ENCODE data around the gene PROM2.
"Not testable (repeated sequence)": the region's sequence is repeated elsewhere in the genome, so short reads cannot be mapped to it uniquely, and the experiment has no call there.

The PROM2 gene

GRCh38 chr2:95269036-95269680 lies 5.1 kb upstream of the PROM2 start:
- no peak for DNase-seq (ENCODE audit: low spot score)

GRCh38 chr2:95269745-95270144 lies 4.5 kb upstream of the PROM2 start:
- not testable (repeated sequence) for DNase-seq (ENCODE audit: low spot score)

GRCh38 chr2:95270541-95271081 lies 3.6 kb upstream of the PROM2 start:
- DNase-seq (ENCODE audit: low spot score): no peak

- no peak for DNase-seq (ENCODE audit: low spot score)
Observed at GRCh38 chr2:95271381-95271971, 2.8 kb upstream of the PROM2 start.

GRCh38 chr2:95272299-95272751 lies 1.9 kb upstream of the PROM2 start:
- DNase-seq (ENCODE audit: low spot score): no peak

- no peak for DNase-seq (ENCODE audit: low spot score)
Observed at GRCh38 chr2:95272781-95273180, 1.5 kb upstream of the PROM2 start.

- no peak for DNase-seq (ENCODE audit: low spot score)
Observed at GRCh38 chr2:95273566-95274290, 521 bp upstream of the PROM2 start.

GRCh38 chr2:95275151-95275515 lies 884 bp downstream of the PROM2 start:
- no peak for DNase-seq (ENCODE audit: low spot score)

- no peak for DNase-seq (ENCODE audit: low spot score)
Observed at GRCh38 chr2:95275601-95276243, 1.5 kb downstream of the PROM2 start.

- DNase-seq (ENCODE audit: low spot score): no peak
Observed at GRCh38 chr2:95276244-95276887, 2.1 kb downstream of the PROM2 start.

GRCh38 chr2:95276888-95277245 lies 2.6 kb downstream of the PROM2 start:
- DNase-seq (ENCODE audit: low spot score): no peak

GRCh38 chr2:95277246-95277906 lies 3.1 kb downstream of the PROM2 start:
- DNase-seq (ENCODE audit: low spot score): no peak

- peak; percentile 84 for DNase-seq (ENCODE audit: low spot score)
Observed at GRCh38 chr2:95278051-95278471, 3.8 kb downstream of the PROM2 start.

- DNase-seq (ENCODE audit: low spot score): no peak
Observed at GRCh38 chr2:95278637-95279225, 4.5 kb downstream of the PROM2 start.

- no peak for DNase-seq (ENCODE audit: low spot score)
Observed at GRCh38 chr2:95279435-95280035, 5.3 kb downstream of the PROM2 start.

- no peak for DNase-seq (ENCODE audit: low spot score)
Observed at GRCh38 chr2:95281071-95281470, 6.8 kb downstream of the PROM2 start.

- DNase-seq (ENCODE audit: low spot score): no peak
Observed at GRCh38 chr2:95281786-95282185, 7.5 kb downstream of the PROM2 start.

- no peak for DNase-seq (ENCODE audit: low spot score)
Observed at GRCh38 chr2:95282458-95282857, 8.2 kb downstream of the PROM2 start.

- no peak for DNase-seq (ENCODE audit: low spot score)
Observed at GRCh38 chr2:95283562-95283961, 9.3 kb downstream of the PROM2 start.

- no peak for DNase-seq (ENCODE audit: low spot score)
Observed at GRCh38 chr2:95284886-95285541, 10.8 kb downstream of the PROM2 start.

Data from AG08395 (cell line).